DMS153 treated with DMSO at 0.1 percent for 48 hours (cell line): ENCODE results near the gene TNFRSF18.
"Not testable (repeated sequence)": the region's sequence is repeated elsewhere in the genome, so short reads cannot be mapped to it uniquely, and the experiment has no call there.

Experiments used
- DNase-seq: peaks from one replicate; lab custom pipeline; 2025; ENCODE audit not compliant: unreplicated experiment; lab: John Stamatoyannopoulos, UW

Gene TNFRSF18

DNA sequence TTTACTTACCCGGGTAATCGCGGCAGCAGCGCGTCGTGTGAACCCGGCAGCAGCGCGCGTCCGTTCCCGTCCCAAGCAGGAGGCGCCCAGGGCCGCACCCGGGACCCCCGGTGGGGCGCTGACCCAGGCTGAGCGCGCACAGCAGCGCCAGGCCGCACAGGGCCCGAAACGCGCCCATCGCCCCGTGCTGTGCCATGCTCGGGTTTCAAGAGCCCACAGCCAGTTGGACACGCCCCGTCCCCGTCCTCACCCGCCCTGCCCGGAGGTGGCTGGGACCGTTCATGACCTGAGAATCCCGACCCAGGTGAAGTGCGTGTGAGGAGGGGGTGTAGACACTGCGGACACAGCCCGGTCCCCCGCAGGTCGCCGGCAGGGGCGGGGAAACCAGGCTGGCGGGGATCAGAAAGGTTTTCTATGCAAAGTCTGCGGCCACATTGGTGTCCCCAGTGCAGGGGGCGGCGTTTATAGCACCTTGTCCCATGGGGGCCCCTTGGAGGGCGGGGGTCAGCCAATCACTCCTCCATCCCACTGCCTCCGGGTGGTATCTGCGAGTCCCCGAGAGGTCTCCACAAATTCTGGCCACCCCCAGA lies at the start of gene TNFRSF18:
Gene TNFRSF18, minus strand, starts transcription at position 217 of the 590 bp plus-strand sequence. Its CDS starts 21 bp downstream, at position 196.
- DNase-seq, result peak; percentile 49

DNA sequence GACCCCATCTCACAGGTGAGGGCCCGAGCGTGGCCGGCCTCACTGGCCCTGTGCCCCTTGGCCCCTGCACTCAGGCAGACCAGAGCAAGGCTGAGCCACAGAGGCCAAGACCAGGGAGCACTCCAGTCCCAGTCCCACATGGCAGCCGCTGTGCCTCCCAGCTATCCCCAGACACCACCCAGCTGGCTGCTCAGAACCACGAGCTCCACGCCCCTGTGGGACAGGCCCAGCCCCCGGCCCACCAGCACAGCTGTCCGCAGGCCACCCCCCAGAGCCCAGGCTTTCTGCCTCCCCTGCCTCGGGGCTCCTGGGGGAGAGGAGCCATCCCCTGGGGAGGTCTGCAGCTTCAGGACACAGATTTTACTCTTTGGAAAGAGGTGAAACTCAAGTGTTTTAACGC lies 49.2 kb upstream of the TNFRSF18 start:
- DNase-seq, result no peak

DNA sequence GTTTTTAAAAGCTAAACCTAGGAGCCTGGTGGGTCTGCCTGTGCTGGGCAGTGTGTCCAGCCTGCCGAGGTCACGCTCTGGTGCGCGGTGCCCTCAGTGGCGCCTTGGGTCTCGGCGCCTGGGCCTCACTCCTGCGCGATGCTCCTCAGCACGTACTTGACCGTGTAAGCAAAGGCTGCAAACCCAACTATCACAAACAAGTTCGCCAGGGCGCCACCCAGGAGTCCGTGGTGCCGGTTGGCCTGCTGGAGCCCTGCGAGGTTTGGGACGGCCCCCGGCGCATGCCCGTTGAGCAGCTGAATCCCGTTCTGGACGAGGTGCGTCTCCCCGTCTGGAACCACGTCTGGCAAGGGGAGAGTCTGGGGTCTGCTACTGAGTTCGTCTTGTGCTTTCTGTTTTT lies 48.7 kb upstream of the TNFRSF18 start:
- no peak for DNase-seq

DNA sequence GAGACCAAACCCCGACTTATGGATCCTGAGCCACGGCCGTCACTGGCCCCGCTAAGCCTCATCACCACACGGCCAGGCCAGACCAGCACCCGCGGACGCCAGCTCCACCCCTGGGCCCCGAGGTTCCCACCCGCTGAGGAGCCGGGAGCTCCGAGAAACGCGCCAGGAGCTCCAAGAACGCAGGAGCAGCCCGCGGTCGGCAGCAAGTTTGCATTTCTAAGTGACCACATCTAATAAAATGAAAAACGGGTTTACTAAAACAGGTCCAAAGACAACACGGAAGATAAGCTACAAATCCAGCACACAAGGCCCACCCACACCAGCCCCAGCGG lies 48.2 kb upstream of the TNFRSF18 start:
- no peak for DNase-seq

- no peak for DNase-seq
Measured at GRCh38 chr1:1253972-1254666, 47.7 kb upstream of the TNFRSF18 start.

DNA sequence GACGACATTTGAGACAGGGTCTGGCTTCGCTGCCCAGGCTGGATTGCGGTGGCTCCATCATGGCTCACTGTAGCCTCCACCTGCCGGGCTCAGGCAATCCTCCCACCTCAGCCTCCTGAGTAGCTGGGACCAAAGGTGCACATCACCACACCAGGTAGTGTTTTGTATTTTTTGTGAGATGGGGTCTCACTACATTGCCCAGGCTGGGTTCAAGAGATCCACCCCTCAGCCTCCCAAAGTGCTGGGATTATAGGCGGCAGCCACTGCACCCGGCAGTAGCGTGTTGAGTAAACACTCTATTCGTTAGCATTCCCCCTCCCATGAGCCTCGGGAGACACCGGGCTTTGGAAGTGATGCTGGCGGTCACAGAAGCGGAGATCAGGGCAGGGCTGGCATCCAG lies 46.9 kb upstream of the TNFRSF18 start:
- no peak for DNase-seq

GRCh38 chr1:1250786-1251284 lies 44.4 kb upstream of the TNFRSF18 start:
- peak; percentile 92 for DNase-seq

DNA sequence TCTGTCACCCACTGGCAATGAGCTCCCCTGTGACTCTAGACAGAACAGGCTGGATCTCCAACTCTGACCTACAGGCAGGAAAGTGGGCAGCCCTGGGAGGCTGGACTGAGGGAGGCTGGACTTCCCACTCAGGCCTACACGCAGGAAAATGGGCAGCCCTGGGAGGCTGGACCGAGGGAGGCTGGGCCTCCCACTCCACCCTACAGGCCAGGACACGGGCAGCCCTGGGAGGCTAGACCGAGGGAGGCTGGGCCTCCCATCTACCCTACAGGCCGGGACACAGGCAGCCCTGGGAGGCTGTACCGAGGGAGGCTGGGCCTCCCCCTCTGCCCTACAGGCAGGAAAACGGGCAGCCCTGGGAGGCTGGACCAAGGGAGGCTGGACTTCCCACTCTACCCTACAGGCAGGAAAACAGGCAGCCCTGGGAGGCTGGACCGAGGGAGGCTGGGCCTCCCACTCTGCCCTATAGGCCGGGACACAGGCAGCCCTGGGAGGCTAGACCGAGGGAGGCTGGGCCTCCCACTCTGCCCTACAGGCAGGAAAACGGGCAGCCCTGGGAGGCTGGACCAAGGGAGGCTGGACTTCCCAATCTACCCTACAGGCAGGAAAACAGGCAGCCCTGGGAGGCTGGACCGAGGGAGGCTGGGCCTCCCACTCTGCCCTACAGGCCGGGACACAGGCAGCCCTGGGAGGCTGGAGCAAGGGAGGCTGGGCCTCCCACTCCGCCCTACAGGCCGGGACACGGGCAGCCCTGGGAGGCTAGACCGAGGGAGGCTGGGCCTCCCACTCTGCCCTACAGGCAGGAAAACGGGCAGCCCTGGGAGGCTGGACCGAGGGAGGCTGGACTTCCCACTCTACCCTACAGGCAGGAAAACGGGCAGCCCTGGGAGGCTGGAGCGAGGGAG lies 41.9 kb upstream of the TNFRSF18 start:
- not testable (repeated sequence) for DNase-seq

GRCh38 chr1:1247341-1247913 lies 41.0 kb upstream of the TNFRSF18 start:
- no peak for DNase-seq

GRCh38 chr1:1246577-1247340 lies 40.4 kb upstream of the TNFRSF18 start, which contains the start of gene C1QTNF12:
Gene C1QTNF12 (minus strand): TSS chr1:1246722. CDS start chr1:1246690, 32 bp downstream.
- DNase-seq, result no peak

DNA sequence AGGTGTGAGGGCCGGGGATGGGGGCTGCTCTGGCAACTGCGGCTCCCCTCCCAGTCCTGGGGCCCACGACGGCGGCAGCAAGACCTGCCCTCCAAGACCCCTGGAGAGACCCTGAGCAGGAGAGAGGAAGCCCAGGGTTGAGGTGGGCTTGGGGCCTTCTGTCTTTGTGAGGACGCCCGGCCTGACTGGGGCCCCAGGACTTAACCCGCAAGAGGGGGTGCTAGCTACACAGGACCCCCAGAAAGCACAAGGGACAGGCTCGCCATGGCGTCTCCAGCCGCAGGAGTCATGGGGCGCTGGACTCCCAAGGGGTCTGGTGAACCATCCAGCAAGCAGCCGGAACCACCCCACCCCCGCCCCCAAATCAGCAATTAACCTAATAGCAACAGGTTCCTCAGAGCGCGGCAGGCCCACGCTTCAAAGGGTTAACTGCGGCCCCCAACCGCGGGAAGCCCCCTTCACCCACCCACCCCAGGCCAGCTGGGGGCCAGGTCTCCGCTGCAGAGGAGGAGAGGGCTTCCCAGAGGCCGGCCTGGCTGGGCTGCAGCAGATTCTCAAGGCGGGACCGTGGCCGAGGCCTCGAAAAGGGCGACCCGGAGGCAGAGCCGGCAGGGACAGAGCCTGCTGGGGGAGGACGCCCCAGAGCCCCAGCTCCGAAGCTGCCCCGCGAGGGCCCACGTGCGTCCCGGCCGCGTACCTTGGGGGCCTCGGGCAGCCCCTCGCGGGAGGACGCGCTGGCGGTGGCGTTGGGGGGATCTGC lies 39.6 kb upstream of the TNFRSF18 start:
- no peak for DNase-seq

DNA sequence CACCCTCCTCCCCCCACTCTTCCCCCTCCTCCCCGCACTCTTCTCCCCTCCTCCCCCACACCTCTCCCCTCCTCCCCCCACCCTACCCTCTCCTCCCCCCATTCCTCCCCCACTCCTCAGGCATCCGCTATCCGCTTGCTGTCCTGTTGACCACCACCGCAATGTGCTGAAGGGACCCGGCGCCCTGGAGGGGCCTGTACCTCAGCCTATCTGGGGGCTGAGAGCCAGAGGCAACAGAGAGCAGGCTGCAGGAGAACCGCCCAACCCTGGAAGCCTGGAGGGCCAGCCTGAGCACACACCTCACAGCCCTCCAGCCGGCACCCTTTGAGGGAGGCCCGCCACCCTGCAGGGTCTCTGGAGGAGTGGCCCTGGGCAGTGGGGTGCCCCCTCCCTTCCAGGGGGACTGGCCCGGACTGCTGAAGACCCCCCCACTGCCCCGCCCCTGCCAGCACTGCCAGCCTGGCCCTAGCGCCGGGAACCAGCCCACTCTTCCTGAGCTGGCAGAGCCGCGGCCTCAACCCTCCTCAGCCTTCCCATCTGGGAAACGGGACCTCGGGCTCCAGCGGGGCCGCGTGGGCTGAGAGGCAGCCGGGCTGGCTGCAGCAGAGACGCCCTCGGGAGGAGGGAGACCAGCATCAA lies 38.9 kb upstream of the TNFRSF18 start:
- DNase-seq, result no peak

DNA sequence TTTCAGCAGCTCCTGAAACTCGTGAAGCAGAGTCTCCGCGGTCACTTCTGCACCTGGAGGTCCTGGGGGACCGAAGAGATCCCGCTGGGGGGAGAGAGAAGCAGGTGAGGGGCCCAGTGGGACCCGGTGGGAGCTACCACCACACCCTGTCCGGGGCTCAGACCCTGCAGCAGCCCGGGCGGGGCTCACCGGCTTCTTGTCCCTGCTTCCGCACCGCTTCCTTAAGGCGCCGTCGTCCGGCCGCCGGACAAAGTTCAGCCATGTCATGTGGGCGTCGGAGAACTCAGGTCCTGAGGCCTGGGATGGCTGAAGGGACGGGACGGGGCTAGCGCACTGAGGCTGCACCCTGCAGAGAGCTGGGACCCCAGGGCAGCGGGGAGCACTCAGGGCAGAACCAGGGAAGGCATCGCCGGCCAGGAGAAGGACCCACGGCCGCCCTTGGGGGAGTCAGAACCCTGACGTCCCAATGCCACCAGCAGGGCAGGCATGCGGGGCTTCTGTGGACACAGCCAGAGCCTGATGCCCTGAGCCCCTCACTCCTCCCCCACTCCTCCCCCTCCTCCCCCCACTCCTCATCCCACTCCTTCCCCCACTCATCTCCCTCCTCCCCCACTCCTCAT lies 37.9 kb upstream of the TNFRSF18 start:
- no peak for DNase-seq

GRCh38 chr1:1243807-1244191 lies 37.4 kb upstream of the TNFRSF18 start:
- no peak for DNase-seq

- no peak for DNase-seq
Measured at GRCh38 chr1:1243266-1243660, 36.9 kb upstream of the TNFRSF18 start.

DNA sequence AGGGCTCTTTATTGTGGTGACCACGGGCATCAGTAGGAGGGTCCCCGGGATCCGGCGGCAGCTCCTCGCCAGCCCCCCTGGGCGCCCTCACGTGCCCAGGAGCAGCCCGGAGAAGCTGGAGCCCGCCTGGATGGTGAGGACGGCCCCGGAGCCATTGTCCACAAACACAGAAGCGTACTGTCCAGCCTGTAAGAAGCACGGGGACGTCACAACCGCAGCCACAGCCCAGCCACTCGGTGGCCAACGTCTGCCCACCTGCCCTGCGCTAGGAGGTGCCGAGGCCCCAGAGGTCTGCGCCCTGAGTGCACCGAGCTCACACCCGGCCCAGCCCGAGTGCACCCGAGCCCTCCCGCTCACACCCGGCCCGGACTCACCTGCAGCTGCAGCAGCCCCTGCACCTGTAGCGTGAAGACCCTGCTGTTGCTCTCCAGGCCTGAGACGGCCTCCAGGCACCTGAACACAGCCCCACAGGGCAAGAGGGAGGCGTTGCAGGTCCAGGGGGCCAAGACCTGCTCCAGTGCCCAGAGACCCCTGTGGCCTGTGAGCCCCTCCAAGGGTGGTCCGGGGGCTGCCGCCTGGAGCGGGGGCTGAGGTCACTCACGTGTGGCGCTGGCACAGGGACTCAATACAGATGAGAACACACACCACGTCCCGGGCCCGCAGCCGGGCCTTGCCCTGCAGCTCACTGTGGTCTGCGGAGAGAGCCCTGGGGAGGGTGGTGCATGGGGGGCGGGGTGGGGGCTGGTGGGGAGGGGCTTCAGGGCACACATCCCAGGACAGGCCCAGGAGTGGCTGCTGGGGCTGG lies 36.3 kb upstream of the TNFRSF18 start:
- DNase-seq, result no peak

DNA sequence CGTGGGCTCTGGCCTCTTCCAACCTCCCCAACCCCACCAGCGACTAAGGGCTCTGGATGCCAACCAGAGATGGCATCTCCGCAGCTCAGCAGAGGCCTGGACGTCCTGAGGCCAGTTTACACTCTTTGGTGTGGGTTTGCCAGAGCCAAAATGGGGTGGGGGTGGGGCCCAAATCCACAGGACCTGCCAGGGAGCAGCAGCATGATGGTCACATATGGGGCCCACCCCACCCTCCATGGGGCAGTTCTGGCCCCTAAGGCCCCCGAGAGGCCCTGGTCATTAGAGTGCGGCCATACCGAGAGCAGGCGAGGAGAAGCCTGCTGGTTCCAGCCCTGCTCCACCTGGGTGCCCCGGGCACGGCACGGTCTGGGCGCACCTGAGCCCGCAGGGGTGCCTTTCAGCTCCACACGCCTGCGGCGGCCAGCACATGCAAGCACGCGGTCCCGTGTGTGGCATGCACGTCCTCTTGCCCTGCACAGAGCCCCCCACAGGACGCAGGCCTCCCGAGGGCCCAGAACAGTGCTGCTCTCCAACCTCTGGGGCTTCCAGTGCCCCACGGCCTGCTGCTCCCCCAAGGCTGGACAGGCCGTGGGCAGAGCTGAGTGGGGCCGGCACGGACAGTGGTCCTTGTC lies 35.3 kb upstream of the TNFRSF18 start:
- no peak for DNase-seq
